CD4-positive, alpha-beta T cell treated with Interleukin-21 for 1 hour (primary cell): Measurements from ENCODE around the gene NDUFS8.
"Not testable (repeated sequence)": the region's sequence is repeated elsewhere in the genome, so short reads cannot be mapped to it uniquely, and the experiment has no call there.

Experiments used
- DNase-seq: peaks from one replicate; pipeline ENCODE4 v3.0.0-alpha.2; 2020

Gene NDUFS8

DNA sequence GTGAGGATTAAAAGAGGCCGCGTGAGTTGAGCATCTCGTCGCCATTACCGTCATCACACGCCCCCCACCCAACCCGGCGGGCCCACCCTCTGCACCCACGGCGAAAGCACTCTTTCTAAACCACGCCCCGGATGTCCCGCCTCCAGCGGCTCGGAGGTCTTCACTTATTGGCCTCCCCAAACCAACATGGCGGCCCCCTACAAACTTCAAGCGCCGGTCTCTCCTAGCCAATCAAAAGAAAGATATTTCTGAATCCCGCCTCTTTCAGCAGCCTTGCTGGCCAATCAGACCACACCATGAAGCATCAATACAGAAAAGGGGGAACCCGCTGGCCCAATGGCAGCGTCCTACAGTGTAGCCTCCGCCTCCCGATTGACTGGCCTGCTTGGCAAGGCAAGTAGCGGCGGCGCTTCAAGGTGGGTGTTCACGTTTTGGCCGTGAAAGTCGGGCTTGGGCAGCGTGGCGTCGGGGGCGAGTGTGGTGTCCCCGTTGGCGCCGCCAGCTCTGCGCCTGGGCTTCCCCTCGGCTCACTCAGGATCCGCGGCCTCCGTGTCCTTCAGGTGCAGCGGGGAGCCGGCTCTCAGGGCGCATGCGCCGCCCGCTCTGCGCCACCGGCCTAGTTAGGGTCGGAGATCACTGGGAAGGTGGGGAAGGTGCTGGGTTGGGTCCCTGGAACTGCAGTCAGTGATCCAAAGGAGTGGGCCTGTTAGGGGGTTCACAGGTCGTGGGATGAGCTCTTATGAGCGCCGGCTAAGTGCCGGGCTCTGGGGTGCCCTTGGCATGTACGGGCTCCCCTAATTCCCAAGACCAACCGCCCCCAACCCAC, at the start of gene NDUFS8:
Gene NDUFS8 (plus strand): TSS at position 364 of the 826 bp plus-strand sequence. CDS start 1,471 bp downstream, outside the sequence.
- DNase-seq, result peak; percentile 99

DNA sequence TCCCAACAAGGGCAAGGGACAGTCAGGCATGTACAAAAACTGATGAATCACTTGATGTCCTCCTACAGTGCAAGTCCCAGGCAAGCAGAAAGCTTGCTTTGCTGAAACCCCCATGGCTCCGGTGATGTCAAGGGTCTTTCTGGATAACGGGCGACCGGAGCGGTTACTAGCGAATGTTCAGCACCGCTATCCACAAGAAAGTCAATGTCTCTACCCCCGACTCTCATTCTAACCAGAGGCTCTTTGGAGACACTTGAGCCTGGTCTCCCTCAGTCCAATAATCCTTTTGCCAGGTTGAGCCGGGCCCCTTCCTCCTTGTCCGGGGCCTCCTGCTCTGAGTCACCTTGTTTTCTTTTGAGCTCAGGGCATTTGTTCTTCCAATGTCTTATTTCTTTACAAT, 49.3 kb upstream of the NDUFS8 start:
- DNase-seq, result not testable (repeated sequence)

DNA sequence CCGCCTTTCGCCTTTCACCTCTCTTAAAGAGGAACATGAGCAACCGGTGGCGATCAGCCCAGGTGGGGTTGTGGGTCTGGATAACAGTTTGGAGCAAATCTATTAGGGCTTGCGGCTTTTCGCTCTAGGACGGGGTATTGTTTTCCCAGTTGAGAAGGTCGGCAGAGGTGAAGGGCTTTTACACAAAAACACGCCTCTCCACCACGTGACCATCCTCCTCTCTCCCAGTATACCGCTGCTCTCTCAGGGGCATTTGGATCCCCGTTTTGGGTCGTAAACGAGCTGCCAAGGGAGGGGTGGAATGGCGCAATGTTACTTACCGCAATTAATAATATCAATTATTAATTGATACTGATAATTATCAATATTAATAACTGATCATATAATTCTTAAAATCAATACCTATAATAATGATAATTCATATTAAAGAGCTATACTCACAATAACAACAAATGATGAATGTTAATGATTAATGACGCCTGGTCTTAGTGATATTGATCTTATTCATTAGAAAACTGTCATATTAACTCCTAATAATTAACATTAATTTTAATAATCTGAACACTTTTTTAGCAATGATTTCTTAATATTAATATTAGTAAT, 48.1 kb upstream of the NDUFS8 start:
- DNase-seq, result not testable (repeated sequence)

DNA sequence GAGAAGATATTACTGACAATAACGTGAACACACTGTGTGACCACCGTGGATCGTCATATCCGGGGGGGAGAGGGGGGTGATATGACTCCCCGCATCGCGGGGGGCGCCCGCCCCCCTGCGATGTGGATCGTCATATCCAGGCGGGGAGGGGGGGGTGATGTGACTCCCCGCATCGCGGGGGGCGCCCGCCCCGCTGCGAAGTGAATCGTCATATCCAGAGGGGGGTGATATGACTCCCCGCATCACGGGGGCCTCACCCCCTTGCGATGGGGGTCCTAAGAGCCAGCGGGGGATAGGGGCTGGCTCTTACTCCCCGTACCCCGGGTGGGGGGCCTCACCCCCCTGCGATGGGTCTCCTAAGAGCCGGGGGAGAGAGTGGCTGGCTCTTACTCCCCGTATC, 46.5 kb upstream of the NDUFS8 start:
- DNase-seq, result no peak

DNA sequence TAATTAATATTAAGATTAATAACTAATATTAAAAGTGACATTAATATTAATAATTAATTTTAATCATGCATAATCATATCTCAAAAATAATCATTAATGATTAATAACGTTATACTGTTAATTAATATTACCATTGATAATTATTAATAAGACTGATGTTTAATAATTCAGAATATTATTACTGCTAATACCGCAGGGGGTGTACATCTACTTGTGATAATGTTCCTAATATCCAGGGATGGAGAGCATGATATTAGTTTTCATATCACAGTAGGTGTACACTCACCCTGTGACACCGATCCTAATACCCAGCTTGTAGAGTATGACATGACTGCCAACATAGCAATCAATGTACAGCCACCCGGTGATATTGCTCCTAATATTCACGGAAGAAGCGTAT, 45.2 kb upstream of the NDUFS8 start:
- DNase-seq, result not testable (repeated sequence)

DNA sequence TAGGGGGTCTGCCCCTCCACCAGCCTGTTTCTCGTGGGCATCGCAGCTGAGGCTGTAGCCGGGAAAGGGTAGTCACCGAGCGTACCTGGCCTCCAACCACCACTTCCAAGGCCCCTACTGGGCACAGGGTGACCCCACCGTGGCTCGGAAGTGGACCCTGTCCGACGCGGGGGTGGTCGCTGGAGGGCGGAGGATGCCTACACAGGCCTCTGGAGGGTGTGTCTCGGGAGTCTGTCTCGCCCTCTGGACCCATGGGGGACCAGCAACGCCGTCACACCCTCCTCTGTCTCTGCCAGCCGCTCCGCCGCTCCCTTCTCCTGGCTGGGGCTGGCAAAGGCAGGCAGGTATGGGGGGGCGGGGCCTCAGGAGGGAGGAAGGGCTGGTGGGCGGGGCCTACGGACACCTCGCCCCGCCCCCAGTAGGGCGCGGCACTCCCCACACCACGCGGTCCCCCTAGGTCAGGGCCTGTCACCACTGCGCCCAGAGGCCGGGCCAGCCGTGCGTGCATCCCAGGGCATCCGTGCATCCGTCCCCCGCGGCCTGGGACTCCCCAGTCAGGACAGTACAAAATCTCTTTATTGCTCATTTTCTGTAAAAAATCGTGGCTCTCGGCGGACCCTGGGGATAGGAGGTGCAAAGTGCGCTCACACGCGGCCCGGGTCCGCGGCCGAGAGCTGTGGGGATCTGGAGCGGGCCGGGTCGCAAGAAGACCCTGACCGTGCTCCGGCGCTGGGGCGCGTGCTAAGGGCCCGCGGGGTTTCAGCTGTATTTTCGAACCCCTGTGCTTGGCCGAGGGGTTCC, 39.7 kb upstream of the NDUFS8 start:
- not testable (repeated sequence) for DNase-seq

DNA sequence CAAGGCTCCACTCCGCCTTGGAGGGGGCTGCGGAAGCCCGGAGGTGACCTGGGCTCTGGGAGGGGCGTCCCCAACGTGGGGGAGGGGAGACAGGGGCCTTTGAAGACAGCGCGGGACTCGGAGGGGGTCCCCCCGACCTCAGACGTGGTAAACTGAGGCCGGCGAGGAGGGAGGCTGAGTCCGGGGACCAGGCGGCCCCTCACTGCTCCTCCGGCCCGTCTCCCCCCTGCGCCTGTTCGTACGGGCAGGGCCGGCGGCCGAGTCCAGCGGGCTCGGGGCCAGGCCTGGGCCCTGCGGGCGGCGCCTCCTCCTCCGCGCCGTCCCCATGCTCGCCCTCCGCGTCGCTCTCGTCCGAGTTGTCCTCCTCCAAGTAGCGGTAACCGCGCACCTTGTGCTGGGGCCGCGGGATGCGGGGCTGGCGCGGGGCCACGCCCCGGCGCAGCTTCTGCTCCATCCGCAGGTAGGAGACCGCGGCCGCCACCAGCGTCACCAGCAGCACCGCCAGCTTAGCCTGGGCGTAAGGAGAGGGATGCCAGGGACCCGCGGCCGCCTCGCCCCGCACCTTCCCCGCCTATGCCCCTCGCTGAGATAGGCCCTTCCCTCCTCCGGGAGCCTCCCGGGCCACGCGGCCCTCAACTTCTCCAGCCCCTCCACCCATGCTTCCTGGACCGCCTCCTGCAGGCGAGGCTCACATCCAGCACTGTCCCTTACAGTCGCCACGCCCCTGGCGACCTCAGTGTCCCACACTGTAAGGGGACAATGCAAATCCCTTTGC, 38.9 kb upstream of the NDUFS8 start:
- DNase-seq, result not testable (repeated sequence)

DNA sequence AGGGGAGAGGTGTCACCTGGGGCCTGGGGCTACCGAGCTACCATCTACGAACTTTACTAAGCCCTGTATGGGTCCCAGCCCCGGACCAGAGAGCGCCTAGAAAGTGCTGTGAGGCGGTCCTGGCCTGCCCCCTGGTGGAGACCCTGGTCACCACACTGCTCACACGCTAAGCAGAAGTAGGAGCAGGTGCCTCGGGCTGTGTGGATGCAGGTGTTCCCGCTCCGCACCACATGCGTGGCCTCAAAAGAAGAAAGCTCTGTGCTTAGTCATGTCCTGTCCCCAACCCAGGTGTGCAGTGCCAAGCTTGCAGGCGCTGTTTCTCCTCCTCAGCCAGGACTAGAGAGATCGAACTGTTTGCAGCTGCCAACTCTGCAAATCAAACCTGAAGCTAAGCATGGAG, 36.7 kb upstream of the NDUFS8 start:
- DNase-seq, result peak; percentile 60

DNA sequence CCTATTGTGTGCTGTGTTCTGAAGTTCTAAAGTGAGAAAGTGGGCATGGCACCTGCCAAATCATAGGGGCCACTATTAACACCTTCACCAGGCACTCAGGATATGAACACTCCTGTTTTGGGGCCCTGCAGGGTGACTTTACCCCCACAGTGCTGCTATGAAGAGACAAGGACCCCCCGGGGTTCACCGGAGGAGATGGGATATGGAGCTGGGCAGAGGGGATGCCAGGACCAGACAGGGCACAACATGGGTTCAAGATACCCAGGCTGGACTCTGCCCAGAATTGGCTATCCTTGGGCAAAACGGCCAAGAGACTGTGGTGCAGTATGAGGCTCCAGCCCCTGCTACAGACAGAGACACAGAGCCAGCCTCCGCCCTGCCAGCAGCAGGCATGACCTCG, 36.1 kb upstream of the NDUFS8 start:
- DNase-seq, result not testable (repeated sequence)

DNA sequence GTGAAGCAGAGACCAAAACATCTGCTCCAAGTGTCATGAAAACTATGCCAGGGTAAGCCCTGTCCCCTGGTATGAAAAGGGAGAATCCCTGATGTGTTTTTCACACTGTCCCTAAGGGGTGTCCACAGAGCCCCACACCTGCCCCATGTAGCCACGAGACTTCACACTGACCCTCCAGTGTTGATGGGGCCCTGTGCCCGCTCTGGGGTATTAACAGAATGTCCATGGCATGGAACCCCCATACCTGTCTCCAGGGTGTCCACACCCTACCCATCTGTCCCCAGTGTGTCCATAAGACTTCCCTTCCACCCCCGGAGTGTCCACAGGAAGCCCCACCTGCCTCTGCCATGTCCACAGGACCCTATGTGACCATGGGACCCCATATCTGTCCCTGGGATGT, 35.4 kb upstream of the NDUFS8 start:
- not testable (repeated sequence) for DNase-seq

DNA sequence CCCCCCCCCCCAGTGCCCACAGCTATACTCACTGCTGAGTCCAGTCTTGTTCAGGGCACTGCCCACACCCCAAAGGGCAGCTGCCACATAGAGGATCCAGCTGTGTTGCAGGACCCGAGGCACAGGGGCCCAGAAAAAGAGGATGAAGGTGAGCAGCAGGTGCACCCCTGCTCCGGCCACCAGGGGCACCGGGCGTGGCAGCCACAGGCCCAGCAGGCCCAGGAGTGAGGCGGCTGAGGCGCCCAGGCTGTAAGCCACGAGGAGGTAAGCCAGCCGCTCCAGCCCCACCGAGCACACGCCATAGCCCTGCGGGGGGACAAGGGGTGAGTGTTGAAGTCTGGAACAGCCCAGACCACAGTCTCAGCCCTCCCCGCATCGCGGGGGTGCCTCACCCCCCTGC, 34.9 kb upstream of the NDUFS8 start:
- DNase-seq, result not testable (repeated sequence)

DNA sequence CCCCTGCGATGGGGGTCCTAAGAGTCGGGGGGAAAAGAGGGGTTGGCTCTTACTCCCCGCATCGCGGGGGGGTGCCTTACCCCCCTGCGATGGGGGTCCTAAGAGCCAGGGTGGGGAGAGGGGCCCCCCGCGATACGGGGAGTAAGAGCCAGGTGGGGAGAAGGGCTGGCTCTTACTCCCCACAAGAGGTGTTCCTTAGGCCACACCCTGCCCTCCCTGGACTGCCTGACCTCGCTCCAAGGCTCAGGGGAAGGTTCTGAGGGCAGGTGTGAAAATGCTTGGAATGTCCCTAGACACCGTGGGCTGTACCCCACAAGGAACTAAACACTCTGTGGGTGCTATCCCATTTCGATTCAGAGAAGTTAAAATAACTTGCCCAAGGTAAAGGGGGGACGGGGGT, 34.4 kb upstream of the NDUFS8 start:
- no peak for DNase-seq

DNA sequence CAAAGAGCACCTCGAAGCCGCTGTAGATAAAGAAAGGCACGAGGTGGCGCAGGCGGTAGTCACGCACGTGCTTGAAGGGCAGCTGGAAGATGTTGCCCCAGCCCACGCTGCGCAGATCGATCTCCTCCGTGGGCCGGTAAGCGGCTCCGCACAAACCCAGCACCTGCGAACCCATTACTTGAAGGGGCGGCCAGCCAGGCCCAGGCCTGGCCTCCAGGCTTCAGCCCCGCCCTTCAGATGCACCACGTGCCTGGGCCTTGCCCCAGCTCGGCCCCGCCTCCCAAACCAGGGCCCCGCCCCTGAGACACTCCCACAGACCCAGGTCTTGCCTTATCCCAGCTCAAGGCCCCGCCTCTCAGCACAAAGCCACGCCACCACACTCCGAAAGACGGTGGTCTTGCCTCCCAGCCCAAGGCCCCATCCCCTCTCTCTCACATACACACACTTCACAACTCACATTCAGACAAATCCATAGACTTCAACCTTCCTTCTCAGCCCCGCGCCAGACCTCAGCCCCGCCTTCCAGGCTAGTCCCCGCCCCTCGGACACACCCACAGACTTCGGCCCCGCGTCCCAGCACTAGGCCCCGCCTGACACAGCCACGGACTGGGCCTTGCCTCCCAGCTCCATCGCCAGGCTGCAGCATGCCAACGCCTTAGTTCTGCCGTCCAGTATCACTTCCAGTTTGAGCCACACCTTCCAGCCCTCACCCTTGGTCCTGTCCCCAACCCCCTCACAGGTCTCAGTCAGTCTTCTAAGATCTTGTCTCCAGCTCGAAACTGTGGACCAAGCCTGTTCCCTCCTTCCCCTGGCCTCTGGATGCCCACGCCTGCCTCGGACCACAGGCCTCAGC, 33.6 kb upstream of the NDUFS8 start:
- peak; percentile 42 for DNase-seq

DNA sequence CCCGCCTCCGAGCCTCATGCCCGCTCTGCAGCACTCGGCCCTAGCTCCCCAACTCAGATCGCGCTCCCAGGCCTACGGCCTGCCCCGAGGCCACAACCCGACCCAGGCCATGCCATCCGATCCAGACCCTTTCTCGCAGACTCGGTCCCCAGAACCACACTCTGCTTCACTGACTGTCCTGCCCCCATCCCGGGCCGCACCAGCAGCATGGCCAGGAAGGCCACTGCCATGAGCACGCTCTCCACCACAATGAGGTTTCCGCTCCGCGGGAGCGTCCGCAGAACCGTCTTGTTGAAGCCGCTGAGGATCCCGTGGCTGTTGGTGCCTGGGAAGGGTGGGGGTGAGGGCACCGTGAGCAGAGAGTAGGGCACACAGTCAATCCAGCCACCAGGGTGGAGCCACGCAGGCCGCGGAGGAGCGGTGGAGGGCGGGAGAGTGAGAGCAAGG, 33.0 kb upstream of the NDUFS8 start:
- no peak for DNase-seq

DNA sequence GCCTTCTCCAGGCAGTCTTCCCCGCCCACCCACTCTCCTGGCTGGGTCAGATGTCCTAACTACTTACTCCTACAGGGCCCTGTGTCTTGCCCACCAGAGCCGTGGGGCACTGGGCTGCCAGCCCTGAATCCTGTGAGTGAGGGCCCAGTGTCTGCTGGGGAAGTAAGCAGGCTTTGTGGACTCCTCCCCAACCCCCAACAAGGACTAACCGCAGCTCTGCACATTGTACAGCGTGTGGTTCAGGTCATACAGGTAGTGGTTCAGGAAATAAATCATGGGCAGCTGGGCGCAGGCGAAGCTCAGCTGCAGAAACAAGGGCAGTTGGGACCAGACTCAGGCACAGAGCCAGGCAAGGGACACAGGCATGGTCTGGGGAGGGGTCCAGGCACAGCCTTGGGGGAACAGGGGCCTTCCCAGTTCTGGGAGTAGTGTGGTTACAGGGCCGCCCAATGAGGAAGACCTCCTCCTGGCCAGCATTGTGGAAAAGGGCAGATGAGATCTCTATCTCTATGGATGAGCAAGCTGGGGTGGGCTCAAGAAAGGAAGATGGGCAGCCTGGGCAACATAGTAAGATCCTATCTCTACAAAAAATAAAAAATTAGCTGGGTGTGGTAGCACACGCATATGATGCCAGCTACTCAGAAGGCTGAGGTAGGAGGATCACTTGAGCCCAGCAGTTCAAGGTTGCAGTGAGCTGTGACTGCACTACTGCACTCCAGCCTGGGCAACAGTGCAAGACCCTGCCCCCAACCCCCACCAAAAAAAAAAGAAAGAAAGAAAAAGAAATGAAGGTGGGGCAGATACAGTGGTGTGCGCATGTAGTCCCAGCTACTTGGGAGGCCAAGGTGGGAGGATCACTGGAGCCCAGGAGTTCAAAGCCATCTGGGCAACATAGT, 32.1 kb upstream of the NDUFS8 start:
- DNase-seq, result no peak

DNA sequence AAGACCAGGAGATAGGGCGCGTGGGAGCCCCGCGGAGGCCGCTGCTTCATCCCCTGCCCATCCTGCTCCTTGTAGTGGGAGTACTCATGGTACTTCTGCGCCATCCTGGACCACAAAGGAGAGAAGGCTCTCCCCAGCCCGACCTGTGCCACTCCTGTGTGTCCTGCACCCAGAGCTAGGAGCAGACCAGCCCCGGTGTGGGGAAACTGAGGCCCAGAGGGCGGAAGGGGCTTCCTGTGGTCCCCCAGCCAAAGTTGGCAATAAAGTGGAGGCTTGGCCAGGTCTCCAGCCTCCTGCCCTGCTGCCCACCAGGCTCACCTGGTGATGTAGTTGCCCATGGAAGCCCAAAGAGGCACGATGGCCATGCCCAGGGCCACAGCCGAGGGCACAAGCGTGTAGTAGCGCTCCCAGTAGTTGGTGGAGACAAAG, 31.3 kb upstream of the NDUFS8 start:
- no peak for DNase-seq

DNA sequence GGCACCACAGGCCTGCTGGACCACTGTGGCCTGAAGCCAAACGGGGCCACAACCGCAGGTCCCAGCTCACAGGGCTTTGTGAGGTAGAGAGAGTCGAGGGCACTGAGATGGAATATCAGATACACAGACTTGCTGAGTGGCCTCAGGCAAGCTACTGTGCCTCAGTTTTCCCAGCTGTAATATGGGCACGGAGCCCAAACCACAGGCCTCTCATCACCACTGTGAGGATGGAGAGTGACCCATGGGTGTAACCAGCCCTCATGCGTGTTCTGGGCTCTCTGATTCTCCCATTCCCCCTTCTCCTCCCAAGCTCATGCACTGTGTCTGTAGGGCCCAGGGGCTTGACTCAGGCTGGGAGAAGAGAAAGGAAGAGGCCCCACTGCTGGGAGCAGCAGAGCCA, 30.8 kb upstream of the NDUFS8 start:
- no peak for DNase-seq

DNA sequence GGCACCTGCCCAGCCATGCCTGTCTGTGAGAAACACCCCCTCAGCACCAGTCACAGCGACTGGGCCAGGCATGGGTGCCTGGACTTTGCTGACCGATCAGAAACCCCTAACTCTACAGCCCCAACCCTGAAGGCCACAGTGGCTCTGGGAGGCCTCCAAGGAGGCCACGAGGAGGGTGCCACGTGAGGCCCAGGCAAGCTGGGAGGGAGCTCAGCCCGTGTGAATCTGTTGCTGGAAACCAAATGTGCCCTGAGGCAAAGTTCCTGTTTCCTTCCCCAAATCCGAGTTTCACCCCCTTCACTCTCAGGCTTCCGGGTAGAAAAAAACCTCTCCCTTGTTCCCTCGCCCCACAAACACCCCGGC, 27.9 kb upstream of the NDUFS8 start:
- no peak for DNase-seq

DNA sequence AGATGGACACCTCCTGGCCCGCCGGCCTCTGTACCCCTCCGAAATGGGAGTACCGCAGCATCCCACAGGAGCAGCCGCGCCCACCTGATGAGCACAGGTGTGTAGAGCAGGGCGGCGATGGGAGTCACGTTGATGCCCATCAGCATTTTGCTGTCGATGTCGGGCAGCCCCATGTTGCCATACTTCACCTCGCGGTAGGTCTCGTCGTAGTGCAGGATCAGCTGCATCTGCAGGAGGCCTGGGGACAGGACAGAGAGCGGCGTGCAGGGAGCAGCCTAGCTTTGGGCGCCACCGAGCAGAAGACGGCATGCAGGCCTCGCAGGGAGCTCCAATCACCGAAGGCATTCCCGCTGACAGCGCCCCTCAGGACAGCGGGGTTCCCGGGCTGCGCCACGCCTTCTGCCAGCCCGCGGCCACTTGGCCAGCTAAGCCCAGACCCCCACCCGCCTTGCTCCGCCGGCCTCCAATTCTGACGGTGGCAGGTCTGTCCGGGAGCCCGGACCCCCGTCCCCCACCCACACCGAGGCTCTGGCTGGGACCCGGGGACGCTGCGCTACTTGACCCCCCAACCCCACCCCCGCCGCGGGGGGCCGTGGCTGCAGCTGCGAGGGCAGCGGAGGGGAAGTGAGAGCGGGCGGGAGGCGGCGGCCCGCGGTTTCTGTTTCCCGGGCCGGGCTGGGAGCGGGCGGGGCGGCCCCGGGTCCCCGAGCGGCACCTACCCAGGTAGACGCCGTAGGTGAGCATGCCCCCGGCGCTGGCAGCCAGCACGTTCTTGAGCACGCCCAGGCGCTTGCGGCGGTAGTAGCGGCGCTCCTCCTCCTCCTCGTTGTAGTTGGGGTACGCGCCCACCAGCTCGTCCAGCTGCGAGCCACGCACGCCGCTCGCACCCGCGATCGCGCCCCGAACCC, 27.3 kb upstream of the NDUFS8 start:
- DNase-seq, result peak; percentile 66
